HEK293 (cell line): ENCODE measurements around the gene ARHGAP24.

Experiments used
- CTCF ChIA-PET: fragments of 350-600 bp; formaldehyde crosslinking; extraction: SDS; loops from one replicate; lab custom pipeline; 2021; ENCODE audit warnings: antibody characterized with exemption; lab: Yijun Ruan, JAX
- POLR2A ChIA-PET: fragments of 300-600 bp; formaldehyde crosslinking; extraction: SDS; loops from one replicate; lab custom pipeline; 2020; ENCODE audit warnings: antibody characterized with exemption, inconsistent platforms; lab: Yijun Ruan, JAX
- H3K27ac ChIP-seq: fragments of 200-500 bp; sonication (Bioruptor generic); 2 replicates; pipeline ENCODE4 v1.5.1; 2014; ENCODE audit warnings: low read depth, low read length, control low read depth, inconsistent platforms; ENCODE audit errors: extremely low read depth
- H3K36me3 ChIP-seq, 2 experiments: fragments of 200-500 bp in 1 of 2; sonication (Bioruptor generic) in 1 of 2; 1 replicate in 1 of 2; 2 replicates in 1 of 2; pipeline ENCODE4 v1.5.1; 2014 to 2017; ENCODE audit warnings: inconsistent platforms in 2 of 2, low read length in 2 of 2; ENCODE audit not compliant: control insufficient read depth in 2 of 2, insufficient read depth in 1 of 2
- H3K4me1 ChIP-seq: fragments of 200-500 bp; sonication (Bioruptor generic); 2 replicates; pipeline ENCODE4 v1.5.1; 2014; ENCODE audit warnings: mild to moderate bottlenecking, low read length, inconsistent platforms; ENCODE audit not compliant: control insufficient read depth, insufficient read depth
- H3K4me3 ChIP-seq: 2 replicates; pipeline ENCODE4 v1.5.1; 2011; ENCODE audit warnings: low read depth, mild to moderate bottlenecking, control low read depth, low read length, moderate library complexity
- H3K9me3 ChIP-seq: fragments of 200-500 bp; sonication (Bioruptor generic); 2 replicates; pipeline ENCODE4 v1.5.1; 2014; ENCODE audit warnings: low read depth, low read length, inconsistent platforms; ENCODE audit not compliant: control insufficient read depth, insufficient read depth
- GLI4 ChIP-seq: fragments of 450-650 bp; formaldehyde crosslinking; IDR thresholded peaks from 2 replicates; pipeline ENCODE4 v1.5.1; 2016; ENCODE audit warnings: missing biosample characterization, missing genetic modification characterization
- IKZF3 ChIP-seq: fragments of 450-650 bp; IDR thresholded peaks from 2 replicates; pipeline ENCODE4 v1.5.0; 2018; ENCODE audit warnings: missing biosample characterization, mild to moderate bottlenecking, missing genetic modification characterization, moderate library complexity
- PATZ1 ChIP-seq: fragments of 450-650 bp; formaldehyde crosslinking; IDR thresholded peaks from 2 replicates; pipeline ENCODE4 v1.5.1; 2016; ENCODE audit warnings: missing biosample characterization, missing genetic modification characterization
- SP7 ChIP-seq: fragments of 450-650 bp; formaldehyde crosslinking; IDR thresholded peaks from 2 replicates; pipeline ENCODE4 v1.5.1; 2016; ENCODE audit warnings: missing biosample characterization, missing genetic modification characterization
- ZBTB26 ChIP-seq: fragments of 450-650 bp; formaldehyde crosslinking; optimal IDR thresholded peaks from 2 replicates; pipeline ENCODE3; 2016; ENCODE audit warnings: missing biosample characterization, mild to moderate bottlenecking, missing genetic modification characterization
- ZNF510 ChIP-seq: fragments of 450-650 bp; formaldehyde crosslinking; IDR thresholded peaks from 2 replicates; pipeline ENCODE4 v1.5.1; 2018; ENCODE audit warnings: mild to moderate bottlenecking, missing genetic modification characterization, missing biosample characterization; ENCODE audit not compliant: insufficient replicate concordance
- ZNF561 ChIP-seq: fragments of 450-650 bp; IDR thresholded peaks from 2 replicates; pipeline ENCODE4 v1.5.1; 2018; ENCODE audit warnings: missing biosample characterization, missing genetic modification characterization, borderline replicate concordance
- ZNF600 ChIP-seq: fragments of 450-650 bp; formaldehyde crosslinking; IDR thresholded peaks from 2 replicates; pipeline ENCODE4 v1.5.1; 2016; ENCODE audit warnings: missing biosample characterization, missing genetic modification characterization
- ZNF701 ChIP-seq: fragments of 450-650 bp; formaldehyde crosslinking; IDR thresholded peaks from 2 replicates; pipeline ENCODE4 v1.5.1; 2016; ENCODE audit warnings: missing biosample characterization, missing genetic modification characterization
- ZNF76 ChIP-seq: fragments of 450-650 bp; formaldehyde crosslinking; IDR thresholded peaks from 2 replicates; pipeline ENCODE4; 2016; ENCODE audit warnings: low read depth, missing biosample characterization, missing genetic modification characterization, borderline replicate concordance
- ZSCAN18 ChIP-seq: fragments of 450-650 bp; formaldehyde crosslinking; IDR thresholded peaks from 2 replicates; pipeline ENCODE4 v1.5.1; 2016; ENCODE audit warnings: missing biosample characterization, missing genetic modification characterization
- ZSCAN23 ChIP-seq: fragments of 450-650 bp; formaldehyde crosslinking; IDR thresholded peaks from 2 replicates; pipeline ENCODE4 v1.5.1; 2016; ENCODE audit warnings: missing biosample characterization, missing genetic modification characterization
- TF ChIP-seq, protein P1 (sequence below): fragments of 450-650 bp; formaldehyde crosslinking; IDR thresholded peaks from 2 replicates; pipeline ENCODE4 v1.5.1; 2016; ENCODE audit warnings: missing biosample characterization, missing genetic modification characterization

ARHGAP24 gene

DNA sequence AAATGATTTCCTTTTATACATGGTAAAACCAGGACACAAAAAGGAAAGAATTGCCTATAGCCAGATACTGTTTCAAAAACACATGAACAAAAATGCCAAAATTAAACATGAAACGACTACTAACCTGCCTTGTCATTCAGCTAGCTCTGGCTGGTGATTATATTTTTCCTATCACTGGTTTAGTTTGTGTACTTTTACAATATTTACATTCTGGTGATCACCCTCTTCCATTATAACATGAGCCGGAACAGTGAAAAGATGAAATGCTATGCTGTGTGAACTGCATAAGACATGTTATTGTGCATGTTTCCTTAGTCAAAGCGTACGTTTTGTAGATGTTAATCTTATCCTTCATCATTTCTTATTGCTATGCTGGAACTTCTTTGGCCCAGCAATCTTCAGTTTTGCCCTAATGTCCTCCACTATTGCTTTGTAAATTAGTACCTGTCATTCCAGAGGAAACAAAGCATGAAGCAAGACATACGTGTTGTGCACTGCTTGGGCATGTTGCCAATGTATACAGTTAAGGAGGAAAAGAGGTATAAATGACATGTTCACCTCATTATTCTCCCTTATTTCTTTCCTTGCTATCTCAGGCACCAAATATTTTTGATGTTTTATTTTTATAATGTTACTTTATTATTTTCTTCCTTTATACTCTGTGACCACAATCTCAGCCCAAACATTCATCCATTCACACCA, 386.3 kb downstream of the ARHGAP24 start (continued):
- TF ChIP-seq ZNF701, result no peak
- peak; percentile 44; the same call in 1 of the 2 replicates for TF ChIP-seq ZNF600 (tag by site-specific recombination)

- Histone ChIP-seq H3K4me1 (no peaks in the 10 kb centered on the region), H3K9me3 (no peaks in the 10 kb centered on the region), H3K36me3 (no peaks in the 10 kb centered on the region), H3K27ac (no peak overlapping the region), H3K4me3 (no peak overlapping the region)
- ChIA-PET CTCF (interaction anchor here (0.6 to 0.7 kb wide), 4 partner anchors 21 to 720 kb away, joined by 3 to 5 read pairs (median 4); no protein-coding TSS in a partner anchor), POLR2A (no interaction called here)
- TF ChIP-seq ZNF76 (tag by site-specific recombination), result no peak
- no peak for TF ChIP-seq IKZF3 (tag by site-specific recombination)
- no peak for TF ChIP-seq ZBTB26
- no peak for TF ChIP-seq PATZ1
- no peak for TF ChIP-seq ZNF510
These were observed 387.9 kb downstream of the ARHGAP24 start for GRCh38 chr4:85862896-85863295.

- TF ChIP-seq ZNF561 (no peak), SP7 (tag by site-specific recombination) (no peak), ZSCAN23 (tag by site-specific recombination) (no peak), GLI4 (tag by site-specific recombination) (no peak), ZNF600 (tag by site-specific recombination) (no peak), ZSCAN18 (tag by site-specific recombination) (no peak)
- TF ChIP-seq, protein P1, sequence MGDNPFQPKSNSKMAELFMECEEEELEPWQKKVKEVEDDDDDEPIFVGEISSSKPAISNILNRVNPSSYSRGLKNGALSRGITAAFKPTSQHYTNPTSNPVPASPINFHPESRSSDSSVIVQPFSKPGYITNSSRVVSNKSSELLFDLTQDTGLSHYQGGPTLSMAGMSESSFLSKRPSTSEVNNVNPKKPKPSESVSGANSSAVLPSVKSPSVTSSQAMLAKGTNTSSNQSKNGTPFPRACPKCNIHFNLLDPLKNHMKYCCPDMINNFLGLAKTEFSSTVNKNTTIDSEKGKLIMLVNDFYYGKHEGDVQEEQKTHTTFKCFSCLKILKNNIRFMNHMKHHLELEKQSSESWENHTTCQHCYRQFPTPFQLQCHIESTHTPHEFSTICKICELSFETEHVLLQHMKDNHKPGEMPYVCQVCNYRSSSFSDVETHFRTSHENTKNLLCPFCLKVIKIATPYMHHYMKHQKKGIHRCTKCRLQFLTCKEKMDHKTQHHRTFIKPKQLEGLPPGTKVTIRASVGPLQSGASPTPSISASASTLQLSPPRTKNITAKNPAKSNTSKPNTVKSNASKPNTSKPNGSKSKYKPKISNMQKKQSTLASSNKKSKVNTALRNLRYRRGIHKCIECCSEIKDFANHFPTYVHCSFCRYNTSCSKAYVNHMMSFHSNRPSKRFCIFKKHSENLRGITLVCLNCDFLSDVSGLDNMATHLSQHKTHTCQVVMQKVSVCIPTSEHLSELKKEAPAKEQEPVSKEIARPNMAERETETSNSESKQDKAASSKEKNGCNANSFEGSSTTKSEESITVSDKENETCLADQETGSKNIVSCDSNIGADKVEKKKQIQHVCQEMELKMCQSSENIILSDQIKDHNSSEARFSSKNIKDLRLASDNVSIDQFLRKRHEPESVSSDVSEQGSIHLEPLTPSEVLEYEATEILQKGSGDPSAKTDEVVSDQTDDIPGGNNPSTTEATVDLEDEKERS, result no peak
- POLR2A ChIA-PET, result no interaction called here
- H3K9me3 ChIP-seq, result no peaks in the 10 kb centered on the region
- no peak overlapping the region for H3K4me3 ChIP-seq
- no peak overlapping the region for H3K27ac ChIP-seq
- CTCF ChIA-PET, result no interaction called here
- H3K4me1 ChIP-seq, result no peaks in the 10 kb centered on the region
- H3K36me3 ChIP-seq, result no peaks in the 10 kb centered on the region
These were observed 389.6 kb downstream of the ARHGAP24 start for GRCh38 chr4:85864259-85865205.
